Bone marrow (tissue), 2 donors: ENCODE results near the gene TWIST2.

ENCODE experiments used
- DNase-seq, 2 donors: peaks; one replicate each; lab custom pipeline; 2025; lab: John Stamatoyannopoulos, UW

TWIST2 gene

DNA sequence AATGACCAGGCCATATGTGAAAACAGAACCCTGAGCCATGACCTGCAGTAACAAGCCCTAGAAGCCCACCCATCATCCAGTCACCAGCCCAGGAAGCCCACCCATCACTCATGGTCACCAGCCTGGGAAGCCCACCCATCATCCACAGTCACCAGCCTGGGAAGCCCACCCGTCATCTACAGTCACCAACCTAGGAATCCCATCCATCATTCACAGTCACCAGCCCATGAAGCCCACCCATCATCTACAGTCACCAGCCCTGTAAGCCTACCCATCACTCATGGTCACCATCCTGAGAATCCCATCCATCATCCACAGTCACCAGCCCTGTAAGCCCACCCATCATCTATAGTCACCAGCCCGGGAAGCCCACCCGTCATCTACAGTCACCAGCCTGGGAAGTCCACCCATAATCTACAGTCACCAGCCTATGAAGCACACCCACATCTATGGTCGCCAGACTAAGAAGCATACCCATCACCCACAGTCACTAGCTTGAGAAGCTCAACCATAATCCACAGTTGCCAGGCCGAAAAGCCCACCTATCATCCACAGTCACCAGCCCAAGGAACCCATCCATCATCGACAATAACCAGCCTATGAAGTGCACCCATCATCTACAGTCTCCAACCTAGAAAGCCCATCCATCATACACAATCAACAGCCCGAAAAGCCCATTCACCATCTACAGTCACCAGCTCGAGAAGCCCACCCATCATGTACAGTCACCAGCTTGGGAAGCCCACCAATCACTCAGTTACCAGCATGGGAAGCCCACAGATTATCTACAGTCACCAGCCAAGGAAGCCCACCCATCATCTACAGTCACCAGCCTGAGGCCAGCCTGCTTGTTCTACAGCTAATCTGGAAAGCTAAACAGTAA lies 91.9 kb downstream of the TWIST2 start:
- no peak for DNase-seq

DNA sequence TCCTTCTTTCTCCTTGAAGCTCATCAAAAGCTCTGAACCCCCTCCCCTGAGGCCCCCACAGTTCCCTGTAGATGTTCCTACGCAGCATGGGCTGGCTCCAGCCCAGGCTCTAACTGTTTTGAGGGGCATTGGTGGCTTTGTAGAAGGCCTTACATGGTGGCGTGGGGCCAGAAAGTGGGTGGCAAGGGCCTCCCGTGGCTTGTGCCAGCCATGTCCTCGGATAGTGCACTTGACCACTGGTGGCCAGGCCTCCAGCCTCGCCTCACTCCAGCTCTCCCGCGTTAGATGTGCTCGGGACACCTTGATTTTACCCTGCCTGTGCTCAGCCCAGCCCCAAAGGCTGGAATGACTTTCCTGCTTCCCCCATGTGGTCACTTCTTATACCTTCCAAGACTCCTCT lies 92.9 kb downstream of the TWIST2 start:
- DNase-seq: no peak

DNA sequence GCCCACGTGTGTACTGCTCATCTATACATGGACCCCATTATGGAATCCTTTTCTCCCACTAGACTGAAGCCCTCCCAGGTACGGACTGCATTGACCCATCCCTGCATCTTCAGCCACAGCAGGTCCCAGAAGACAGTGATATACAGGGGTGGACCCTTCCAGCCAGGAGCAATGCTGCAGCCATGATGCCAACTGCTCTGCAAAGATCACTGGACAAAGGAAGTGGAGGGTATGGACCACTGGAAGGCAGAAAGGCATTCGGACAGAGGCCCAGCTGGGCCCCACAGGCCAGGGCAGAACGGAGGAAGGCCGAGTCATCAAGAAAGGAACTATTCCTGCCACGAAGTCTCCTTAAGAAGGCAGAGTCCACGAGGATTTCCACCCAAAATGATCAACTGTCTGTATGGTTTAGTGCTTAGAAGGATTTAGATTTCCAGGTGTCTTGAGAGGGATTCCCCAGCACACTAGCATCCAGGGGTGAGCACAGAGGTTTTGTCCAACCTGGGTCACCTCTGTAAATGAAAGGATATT lies 93.4 kb downstream of the TWIST2 start:
- no peak for DNase-seq

DNA sequence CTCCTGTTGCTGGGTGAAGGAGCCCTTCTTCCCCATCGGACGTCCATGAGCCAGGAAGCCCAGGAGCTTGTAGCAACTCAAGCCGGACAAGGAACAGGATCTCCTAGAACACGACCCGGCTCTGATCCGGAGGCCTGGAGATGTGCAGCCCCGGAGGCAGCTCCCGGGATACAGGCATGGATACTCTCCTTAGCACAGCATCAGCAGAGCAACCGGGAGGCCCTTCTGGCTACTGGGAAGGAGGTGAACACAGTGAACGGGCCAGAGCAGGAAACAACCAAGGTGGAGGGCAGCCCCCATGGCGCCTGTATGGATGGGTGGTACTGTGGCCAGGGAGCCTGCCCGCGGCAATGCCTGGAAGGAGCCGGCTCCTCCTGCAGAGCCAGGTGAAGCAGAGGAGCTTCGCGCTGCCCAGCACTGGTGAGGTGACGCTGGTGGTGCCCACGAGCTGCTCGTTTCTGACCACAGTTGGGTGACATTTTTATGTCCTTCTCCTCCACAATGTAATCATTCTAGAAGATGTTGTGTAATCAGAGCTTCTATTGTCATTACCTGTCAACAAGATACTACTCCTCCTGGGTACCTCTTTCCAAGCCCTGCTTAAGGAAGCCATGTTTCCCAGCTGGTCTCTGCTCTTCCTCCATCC lies 94.3 kb downstream of the TWIST2 start:
- DNase-seq: no peak

DNA sequence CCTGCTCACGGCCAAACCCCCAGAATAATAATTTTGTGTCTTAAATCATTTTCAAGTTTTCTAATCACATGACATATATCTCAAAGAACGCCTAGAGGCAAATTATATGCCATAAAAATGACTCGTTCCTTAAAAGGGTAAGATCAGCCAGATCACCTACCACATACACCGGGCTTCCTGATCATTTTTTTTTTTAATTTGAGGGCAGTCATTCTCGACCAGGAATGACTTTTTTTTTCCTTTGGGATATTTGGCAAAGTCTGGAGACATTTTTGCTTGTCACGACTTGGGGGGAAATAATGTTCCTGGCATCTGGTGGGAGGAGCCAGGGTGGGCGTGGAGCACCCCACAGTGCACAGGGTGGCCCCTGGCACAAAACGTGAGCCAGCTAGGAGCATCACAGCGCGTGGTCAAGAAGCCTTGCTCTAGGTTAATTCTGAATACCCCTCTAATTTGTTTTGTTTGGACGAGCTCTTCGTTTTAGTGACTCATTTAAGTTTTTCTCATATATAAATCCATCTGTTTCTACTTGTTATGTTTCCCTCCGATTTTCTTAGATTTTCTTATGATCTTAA lies 94.9 kb downstream of the TWIST2 start:
- no peak for DNase-seq

DNA sequence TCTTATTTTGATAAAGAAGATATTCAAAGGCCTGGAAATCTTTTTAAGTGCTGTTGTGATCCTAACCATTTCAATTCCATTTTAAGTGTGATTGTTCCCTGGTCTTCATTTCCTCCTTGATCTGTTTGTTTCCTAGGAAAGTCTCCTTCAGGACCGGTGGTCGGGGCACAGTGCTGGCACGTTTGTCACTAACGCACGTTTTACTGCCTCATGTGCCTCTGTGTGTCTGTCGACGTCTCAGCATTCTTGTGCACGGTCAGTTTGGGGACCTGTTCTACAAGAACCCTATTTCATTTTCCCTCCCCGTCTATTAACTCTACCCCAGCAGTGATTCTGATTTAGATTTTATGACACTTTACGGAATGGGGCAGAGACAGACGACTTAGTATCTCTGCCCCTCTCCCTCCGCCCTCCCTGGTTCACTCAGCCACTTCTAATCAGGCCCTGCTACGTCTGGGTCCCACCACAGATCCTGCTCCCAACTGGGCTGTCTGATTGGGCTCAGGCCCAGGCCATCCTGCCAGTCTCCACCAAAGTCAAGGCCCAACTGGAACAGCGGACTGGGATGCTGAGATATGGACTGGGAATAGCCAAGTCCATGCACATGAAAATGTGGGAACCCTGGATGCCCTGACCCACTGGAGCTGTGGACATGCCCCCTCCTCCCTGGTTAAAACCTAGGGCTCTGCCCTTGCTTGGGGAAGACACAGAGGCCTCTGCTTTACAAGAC lies 95.6 kb downstream of the TWIST2 start:
- DNase-seq: no peak

DNA sequence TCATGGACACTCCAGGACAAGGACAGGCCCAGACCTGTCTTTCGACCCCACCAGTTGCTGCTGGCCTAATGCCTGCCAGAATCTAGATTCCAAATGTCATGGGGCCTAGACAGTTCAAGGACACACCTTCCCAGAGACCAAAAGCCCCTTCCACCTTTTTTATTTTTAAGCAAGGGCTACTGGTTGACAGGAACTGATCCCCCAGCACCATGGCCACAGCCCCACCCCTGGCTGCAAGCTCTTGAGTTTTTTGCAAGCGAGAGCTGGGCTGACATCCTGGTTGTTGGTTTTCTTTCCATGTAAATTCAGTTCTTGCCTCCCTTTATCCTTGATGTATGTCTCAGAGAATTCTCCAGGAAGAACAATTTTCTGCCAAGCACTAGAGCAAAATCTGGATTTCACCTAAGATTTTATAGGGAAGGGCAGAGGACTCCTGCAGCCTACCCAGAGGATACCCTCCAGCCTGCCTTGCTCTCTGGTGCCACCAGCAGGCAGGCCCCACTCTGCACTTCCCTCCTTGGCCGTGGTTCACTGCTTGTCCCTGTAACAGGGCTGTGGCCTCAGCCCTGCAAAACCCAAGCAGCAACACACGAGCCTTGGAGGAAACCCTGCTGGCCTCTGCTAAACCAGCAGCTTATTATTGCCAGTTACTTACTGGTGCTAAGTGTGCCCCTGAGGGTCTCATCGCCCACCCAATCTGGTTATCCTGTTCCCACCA lies 97.7 kb downstream of the TWIST2 start:
- DNase-seq: no peak

DNA sequence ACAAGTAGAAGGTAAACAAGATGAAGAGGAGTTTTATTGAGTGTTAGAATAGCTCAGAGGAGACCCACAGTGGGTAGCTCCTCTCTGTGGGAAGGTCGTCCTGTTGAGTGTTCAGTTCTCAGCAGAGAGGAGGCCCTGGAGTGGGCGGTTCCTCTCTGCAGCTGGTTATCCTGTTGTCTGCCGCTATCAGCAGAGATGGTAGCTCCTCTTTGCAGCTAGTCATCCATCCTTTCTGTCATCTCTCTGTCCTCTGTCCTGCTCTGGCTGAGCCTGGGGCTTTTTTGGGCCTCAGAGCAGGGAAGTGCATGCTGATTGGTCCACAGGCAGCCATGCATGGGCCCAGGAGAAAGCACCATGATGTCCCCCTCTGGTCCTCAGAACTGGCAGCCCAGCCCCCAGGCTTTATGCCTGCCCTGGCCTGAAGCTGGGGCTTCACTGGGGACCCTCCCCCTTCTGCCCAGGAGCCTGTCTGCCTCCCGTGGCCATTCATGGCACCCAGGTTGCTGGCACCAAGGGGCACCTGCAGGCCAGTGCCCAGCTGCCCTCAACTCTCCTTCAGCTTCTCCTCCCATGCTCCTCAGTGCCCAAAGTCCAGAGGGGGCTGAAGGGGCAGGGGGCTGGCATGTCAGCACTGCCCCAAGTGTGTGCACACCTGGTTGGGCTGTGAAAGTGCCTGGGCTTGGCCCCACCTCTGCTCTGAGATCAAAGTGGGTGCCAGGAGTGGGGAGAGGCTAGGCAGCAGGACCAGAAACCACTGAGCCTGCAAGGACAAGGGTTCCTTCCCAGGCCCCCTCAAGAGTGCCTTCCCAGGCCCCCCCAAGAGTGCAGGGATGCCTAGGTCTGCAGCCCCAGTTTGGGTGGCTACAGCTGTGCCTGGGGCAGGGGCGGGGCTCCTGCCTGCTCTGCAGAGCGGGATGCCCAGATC lies 98.7 kb downstream of the TWIST2 start:
- no peak for DNase-seq

DNA sequence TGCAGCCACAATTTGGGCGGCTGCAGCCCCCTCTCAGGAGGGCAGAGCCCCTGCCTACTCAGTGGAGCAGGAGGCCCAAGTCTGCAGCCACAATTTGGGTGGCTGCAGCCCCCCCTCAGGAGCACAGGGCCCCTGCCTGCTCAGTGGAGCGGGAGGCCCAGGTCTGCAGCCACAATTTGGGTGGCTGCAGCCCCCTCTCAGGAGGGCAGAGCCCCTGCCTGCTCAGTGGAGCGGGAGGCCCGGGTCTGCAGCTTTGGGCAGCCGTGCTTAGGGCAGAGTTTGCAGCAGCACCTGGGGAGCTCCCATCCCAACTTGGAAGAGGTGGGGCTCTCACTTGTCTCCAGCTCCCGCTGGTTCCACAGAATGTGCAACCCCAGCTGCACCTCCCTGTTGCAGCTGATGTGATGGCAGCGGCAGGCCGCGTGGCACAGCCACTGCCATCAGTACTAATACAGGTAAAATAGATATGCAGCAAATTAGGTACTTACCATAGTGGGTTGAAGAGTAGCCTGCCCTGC lies 99.4 kb downstream of the TWIST2 start:
- DNase-seq: no peak

DNA sequence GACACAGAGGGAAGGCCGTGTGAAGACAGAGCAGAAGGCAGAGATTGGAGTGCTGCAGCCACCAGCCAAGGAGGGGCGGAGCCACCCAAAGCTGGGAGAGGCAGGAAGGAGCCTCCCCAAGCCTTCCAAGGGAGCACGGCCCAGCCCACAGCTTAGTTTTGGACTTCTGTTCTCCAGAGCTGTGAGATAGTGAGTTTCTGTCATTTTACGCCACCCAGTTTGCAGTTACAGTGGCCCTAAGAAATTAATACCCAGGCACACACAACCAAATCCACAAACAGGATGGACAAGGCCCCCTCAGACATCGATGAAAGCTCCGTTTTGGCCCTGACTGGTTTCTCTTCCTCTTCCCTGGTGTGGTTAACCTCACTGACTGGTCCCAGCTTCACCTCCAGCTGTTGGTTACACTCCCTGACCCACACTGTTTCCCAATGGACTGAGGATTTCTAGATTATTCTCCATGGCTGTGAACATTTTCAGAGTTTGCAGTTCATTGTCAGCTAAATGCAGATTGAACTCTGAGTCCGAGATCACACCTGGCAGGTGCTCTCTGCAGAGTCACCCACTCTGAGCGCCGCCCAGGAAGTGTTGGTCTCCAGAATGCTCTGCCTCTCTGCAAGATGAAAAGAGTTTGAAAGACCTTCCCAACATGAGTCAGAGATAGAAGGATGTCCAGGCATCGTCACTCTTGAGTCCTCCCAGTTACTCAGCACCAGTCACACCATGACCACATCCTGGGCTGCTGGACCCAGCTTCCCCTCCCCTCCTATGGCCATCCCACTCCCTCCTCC lies 100.2 kb downstream of the TWIST2 start:
- peak in 1 of 2 donors; percentile 18 for DNase-seq

DNA sequence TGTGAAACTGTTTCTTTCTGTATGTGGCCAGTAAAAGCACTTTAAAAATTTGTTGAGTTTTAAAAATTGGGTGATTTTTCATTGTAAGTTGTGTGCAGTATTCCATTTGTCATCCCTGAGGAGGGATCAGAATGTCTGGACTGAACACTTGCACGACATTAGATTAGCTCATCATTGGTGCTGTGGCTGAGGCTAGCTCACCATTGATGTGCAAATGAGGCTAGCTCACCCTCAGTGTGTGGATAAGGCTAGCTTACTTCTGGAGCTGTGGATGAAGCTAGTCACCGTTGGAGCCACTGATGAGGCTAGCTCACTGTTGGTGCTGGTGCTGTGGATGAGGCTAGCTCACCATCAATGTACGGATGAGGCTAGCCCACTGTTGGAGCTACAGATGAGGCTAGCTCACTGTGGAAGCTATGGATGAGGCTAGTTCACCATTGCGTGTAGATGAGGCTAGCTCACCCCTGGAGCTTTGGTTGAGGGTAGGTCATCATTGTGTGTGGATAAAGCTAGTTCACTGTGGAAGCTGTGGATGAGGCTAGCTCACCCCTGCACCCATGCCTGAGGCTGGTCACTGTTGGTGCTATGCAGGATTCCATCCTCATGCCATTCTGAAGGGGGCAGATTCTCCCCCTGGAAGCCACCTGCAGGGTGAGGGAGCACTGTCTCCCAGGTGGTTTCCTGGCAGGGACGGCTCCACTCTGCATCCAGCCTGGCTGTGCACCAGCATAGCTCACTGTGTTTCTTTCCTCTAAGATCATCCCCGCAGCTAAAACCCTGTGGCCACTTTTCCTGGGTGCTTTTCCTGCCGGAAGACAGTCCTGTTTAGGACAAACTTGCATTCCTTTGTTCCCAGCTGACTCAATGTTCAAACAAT lies 101.1 kb downstream of the TWIST2 start:
- DNase-seq: no peak

DNA sequence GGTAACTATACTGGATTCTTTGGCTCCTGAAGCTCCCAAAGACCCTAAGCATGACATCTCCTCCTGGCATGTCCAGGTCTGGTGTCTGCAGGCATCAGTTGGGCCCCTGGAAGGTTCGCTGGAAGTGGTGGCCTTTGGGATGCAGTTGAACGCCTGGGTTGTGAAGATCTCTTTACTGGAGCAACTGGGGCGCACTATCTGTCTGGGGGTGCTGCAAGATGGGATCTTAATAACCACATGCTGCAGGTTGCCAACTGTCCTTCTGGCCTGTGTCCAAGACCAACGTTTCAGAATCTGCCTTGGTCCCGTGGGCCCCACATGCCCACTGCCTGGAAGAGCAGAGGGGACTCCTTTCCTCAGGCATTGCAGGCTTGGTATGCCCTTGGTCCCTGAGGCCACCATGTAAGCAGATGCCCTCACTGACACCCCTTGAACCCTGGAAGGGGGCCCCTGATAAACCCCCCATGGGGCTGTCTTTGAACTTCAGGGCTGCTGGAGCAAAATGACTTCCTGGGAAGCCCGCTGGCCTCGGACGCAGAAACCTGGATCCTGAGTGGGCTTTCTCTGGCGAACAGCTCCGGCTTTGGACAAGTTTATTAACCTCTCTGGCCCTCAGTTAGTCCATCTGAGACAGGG lies 101.9 kb downstream of the TWIST2 start:
- no peak for DNase-seq

DNA sequence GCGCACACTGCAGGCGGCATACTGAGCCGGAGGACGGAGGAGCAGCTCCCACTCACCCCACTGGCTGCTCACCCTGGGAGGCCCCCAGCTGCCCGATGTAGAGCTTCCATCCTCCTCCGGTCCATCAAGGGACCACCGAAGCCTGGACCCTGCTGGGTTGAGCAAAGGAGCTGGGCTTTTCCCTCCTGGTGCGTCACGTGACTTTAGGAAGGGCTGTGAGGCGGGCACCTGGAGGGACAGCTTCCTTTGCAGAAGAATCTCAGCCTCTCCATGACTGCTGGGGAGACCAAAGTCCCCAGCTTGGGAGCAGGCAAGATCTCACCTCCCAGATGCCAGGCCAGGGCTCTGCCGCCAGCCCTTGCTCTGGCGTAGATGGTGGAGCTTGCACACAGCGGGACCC lies 102.7 kb downstream of the TWIST2 start:
- DNase-seq: no peak

DNA sequence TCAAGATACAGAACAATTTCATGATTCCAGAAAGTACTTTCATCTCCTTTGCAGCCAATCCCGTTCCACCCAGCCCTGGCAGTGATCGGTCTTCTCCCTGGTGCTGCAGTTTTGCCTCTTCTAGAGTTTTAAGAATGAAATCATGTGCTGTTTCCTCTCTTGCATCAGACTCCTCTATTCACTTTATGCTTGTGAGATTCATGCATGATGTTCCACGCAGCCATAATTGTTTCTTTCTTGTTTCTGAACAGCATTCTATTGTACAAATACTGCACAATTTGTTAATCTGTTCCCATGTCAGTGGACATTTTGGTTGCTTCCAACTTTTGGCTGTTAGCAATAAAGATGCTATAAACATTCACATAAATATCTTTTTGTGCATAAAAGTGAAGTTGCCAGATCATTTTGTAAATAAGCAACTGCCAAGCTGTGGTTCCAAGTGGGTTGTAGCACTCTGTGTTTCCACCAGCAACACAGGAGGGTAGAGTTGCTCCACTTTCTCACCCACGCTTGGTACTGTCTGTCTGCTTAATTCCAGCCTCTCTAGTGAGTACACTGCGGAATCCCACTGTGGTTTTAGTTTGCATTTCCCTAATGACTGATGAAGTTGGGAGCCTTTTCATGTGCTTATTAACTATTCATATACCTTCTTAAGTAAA lies 104.5 kb downstream of the TWIST2 start:
- DNase-seq: no peak

DNA sequence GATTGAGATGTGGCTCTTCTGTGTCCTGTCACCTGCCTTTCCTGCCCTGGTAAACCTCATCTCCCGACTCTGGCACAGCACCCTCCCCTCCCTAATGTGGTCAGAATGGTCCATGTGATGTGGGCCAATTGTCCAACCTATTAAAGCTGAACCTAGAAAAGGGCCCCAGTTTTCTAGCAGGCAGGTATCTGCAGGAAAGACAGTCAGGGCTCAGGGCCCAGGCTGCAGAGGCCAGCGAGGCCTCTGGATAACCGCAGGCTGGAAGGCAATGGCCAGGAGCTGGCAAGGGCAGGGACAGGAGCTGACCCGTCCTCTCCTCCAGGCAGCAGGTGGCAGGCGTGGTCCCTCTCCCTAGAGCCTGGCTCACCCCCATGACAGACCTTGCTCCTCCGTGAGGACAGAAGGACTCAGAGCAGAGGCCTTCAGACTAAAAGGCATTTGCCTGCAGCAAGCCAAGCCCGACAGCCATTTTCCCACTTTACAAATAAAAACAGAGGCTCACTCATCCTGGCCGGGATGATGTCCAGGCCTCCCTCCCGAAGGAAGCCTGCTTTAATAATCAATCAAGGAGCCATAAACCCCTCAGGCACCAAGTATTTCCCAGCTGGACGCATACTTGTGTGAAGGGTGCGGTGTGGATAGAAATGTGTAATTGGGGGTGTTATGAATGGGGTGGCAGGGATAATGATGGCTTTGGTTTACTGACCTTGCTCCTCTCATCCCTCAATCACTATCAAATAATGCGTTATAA lies 107.1 kb downstream of the TWIST2 start:
- no peak for DNase-seq

DNA sequence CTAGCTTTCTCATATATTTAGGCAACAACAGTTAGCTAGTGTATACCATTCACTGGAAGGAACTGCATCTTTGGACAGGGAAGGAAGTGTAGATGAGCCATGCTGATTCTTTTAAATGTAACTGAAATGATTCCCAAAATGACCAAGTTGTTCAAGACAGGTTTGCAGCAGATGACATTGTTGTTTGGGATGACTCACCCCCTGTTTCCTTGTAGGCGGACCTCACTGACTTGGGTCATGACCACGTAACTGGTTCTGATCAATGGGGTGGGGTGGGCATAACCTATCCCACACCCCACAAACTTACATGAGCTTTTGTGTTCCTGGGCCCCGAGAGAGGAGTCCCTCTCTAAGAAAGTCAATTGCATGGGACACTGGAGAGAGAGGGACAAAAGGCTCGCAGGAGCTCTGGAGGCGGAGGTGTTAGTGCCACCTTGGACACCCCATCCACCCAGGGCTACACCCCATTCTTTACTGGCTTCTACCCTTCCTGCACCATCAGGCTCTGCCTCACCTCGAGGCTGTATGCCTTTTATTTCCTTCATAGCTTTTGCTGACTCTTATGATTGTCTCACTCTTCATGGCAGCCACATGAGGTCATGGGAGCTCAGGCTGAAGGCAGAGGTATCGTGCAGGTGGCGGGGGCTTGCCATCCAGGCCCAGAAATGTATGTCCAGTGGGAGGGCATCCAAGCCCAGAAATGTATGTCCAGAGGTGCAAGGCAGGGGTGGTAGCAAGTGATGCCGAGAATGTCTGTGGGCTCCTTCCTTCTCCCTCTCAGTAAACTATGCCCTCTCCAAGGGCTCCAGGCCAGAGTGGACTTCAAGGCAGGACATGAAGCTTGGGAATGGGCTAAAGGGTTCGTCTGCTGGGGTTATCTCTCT lies 108.0 kb downstream of the TWIST2 start:
- no peak for DNase-seq
